Muscle of leg (tissue), 11 donors: ENCODE measurements around the gene UBASH3A. TPM values are rescaled to one million over a fixed set of nuclear protein-coding genes. Genes with fewer than 3 reads are reported as not detected.

Experiments
- DNase-seq: peaks from one replicate; pipeline ENCODE4 v3.0.0; 2013
- H3K27ac ChIP-seq: one replicate; pipeline ENCODE4 v1.5.1; 2013; ENCODE audit warnings: mild to moderate bottlenecking, low read length, control low read depth
- H3K27me3 ChIP-seq: one replicate; pipeline ENCODE4 v1.6.1; 2013; ENCODE audit warnings: low read length; ENCODE audit not compliant: control insufficient read depth, insufficient read depth
- H3K36me3 ChIP-seq: one replicate; pipeline ENCODE4 v1.6.1; 2013; ENCODE audit warnings: low read length; ENCODE audit not compliant: control insufficient read depth, insufficient read depth
- H3K4me1 ChIP-seq: one replicate; pipeline ENCODE4 v1.6.1; 2013; ENCODE audit warnings: low read length; ENCODE audit not compliant: control insufficient read depth, insufficient read depth
- H3K4me3 ChIP-seq: one replicate; pipeline ENCODE4 v1.5.1; 2013; ENCODE audit warnings: low read length, control low read depth
- H3K9me3 ChIP-seq: replicated peaks from 2 replicates; pipeline ENCODE4 v1.6.1; 2013; ENCODE audit warnings: low read depth, low read length; ENCODE audit not compliant: control insufficient read depth
- WGBS: methylation state at CpG from one replicate; pipeline ENCODE4 v1.1.5; 2013; ENCODE audit warnings: missing lambda C conversion rate; ENCODE audit not compliant: insufficient coverage; 5-methylcytosine and 5-hydroxymethylcytosine counted together
- polyA plus RNA-seq, 8 donors: library from polyadenylated mRNA; unstranded; fragments of 120-200 nt; gene quantifications; one replicate each; pipeline versions ENCODE4 v1.2.1 to v1.2.3, GENCODE V29; 2013; ENCODE audit warnings: inconsistent platforms in 1 of 8, low replicate concordance in 1 of 8; ENCODE audit not compliant: insufficient read length in 8 of 8, insufficient read depth in 1 of 8
- total RNA-seq: library from RNA; stranded (reverse); fragments of 120-200 nt; gene quantifications from one replicate; pipeline ENCODE4 v1.2.4, GENCODE V29; 2013

UBASH3A gene
- total and polyA plus RNA-seq, 9 donors, result 0.04 to 0.09 (median 0.08) TPM; not detected in 5

DNA sequence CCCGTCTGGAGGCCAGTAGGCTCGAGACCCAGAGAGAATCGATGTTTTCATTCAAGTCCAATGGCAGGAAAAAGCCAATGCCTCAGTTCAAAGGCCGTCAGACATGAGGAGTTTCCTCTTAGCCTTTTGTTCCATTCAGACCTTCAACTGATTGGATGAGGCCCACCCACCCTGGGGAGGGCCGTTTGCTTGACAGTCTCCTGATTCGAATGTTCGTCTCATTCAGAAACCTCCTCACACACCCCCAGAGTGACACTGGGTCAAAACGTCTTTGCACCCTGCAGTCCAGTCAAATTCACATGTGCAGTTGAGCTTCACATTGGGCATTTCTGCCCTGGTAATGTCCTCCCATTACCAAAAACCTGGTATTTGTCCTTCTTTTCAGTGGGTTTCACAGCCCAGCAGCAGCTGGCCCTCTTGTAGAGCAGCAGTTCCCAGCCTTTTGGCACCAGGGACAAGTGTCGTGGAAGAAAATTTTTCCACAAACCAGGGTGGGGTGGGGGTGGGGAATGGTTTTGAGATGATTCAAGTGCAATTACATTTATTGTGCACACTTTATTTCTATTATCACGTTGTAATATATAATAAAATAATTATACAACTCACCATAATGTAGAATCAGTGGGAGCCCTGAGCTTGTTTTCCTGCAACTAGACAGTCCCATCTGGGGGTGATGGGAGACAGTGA, 52.2 kb downstream of the UBASH3A start:
- WGBS, result 90% methylated on average over 8 of the region's 10 CpGs
- H3K36me3 ChIP-seq, result no peaks in the 10 kb centered on the region
- H3K27ac ChIP-seq, result no peak overlapping the region
- no peaks in the 10 kb centered on the region for H3K9me3 ChIP-seq
- no peak for DNase-seq
- H3K4me1 ChIP-seq, result peaks cover 32% of the 10 kb centered on the region
- H3K4me3 ChIP-seq, result no peak overlapping the region
- H3K27me3 ChIP-seq, result peaks cover 4% of the 10 kb centered on the region

DNA sequence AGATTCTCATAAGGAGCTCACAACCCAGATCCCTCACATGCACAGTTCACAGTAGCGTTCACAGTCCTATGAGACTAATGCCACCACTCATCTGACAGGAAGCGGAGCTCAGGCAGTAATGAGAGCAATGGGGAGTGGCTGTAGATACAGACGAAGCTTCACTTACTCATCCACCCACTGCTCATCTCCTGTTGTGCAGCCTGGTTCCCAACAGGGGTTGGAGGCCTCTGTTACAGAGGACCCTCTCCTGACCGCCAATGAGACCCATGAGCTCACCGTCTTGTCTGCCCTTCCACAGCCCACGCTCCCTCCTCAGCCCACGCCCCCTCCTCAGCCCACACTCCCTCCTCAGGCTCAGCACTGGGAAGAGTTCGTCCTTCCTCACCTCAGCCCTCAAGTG, 52.8 kb downstream of the UBASH3A start:
- Histone ChIP-seq H3K27ac (no peak overlapping the region), H3K4me3 (no peak overlapping the region)
- WGBS, result 73% methylated on average over 5 of the region's 8 CpGs

DNA sequence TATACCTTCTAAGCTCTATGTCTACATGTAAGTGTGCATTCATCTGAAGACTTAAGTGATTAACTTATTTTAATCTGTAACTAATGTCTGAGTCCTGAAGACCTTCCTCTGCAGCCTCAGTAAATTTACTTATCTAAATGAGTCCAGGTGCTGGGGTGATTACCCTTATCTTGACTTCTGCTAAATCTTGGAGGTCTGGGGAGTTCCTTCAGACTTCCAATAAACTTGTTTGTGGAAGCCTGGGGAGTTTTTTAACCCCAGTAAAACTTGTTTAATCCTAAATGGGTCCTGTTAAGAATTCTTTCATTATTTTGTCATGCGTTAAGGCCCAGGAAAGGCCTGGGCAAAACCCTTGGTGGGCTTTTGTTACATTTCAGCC, 55.4 kb downstream of the UBASH3A start:
- Histone ChIP-seq H3K9me3 (no peaks in the 10 kb centered on the region), H3K36me3 (no peaks in the 10 kb centered on the region), H3K27ac (no peak overlapping the region), H3K27me3 (peaks cover 3% of the 10 kb centered on the region), H3K4me1 (peaks cover 14% of the 10 kb centered on the region), H3K4me3 (no peak overlapping the region)
- DNase-seq, result no peak
- no CpG with 5 or more reads among the region's 1 CpG for WGBS

More for the DNA sequence above, 52.8 kb downstream of the UBASH3A start:
- H3K4me1 ChIP-seq, result peaks cover 32% of the 10 kb centered on the region
- no peaks in the 10 kb centered on the region for H3K9me3 ChIP-seq
- no peaks in the 10 kb centered on the region for H3K36me3 ChIP-seq
- DNase-seq, result no peak
- peaks cover 4% of the 10 kb centered on the region for H3K27me3 ChIP-seq

DNA sequence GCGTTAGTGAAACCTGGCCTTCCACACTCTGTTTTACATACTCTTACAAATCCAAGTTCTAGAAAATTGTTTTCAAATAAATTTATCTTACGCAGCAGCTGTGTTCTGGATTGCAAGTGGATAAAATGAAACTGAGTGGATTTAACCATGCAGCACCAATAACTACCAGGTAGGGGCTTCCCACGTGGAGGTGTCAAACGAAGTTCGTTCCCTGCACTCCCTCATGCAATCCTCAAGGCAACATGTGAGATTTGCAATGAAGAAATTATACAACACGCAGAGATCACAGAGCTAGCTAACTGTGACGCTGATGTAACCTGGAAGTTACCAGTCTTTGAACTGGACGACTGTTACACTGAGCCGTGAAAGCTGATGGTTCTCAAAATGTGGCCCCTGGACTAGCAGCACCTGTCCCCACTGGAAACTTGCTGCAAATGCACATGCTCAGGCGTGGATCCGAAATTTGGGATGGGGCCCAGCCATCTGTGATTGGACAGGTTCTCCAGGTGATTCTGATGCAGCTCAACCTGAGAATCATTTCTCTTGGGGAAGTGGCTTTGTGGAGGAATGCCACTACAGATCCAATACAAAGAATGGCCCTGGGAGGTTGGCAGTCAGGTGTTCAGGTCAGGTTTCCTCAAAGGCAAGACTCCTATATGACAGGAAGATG, 56.0 kb downstream of the UBASH3A start:
- Histone ChIP-seq H3K4me1 (peaks cover 16% of the 10 kb centered on the region), H3K4me3 (no peak overlapping the region), H3K27ac (no peak overlapping the region), H3K9me3 (no peaks in the 10 kb centered on the region), H3K36me3 (no peaks in the 10 kb centered on the region), H3K27me3 (peaks cover 2% of the 10 kb centered on the region)
- DNase-seq, result no peak
- 71% methylated on average over 7 of the region's 11 CpGs for WGBS

DNA sequence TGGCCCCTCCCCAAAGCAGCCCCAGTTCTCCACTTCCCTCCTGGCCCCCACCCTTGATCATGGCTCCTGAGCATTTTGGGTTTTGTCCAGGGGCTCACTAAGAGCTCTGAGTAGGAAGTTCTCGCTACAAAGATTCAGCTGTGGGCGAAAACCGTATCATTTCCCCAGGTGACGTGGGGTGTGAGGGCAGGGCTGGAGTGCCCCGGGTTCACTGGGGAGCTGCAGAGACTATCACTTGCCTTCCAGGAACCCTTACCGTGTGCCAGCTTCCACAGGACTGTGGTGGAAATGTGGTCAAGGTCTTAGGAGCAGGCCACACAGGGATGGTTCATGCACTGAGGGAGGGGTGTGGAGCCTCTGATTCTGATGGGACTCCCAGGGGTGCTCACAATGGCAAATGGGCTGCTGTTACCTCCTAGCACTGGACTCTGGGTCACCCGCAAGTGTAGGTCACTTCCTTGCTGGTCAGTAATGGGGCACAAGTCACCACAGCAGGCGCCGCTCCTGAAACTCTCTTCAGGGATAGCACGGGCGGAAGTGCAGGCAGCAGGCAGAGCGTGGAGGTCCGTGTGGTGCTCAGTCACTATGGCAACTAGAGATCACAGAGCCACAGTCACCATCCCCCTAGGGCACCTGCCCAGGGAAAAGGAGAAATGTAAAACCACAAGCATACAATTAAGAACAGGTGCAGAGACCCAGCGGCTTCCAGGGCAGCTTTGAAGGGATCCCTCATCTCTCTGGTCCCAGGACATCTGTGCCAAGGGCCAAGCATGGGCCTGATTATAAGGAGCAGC, 56.9 kb downstream of the UBASH3A start:
- DNase-seq, result no peak
- Histone ChIP-seq H3K4me1 (peaks cover 16% of the 10 kb centered on the region), H3K36me3 (no peaks in the 10 kb centered on the region), H3K27ac (no peak overlapping the region), H3K4me3 (no peak overlapping the region), H3K9me3 (no peaks in the 10 kb centered on the region), H3K27me3 (no peaks in the 10 kb centered on the region)
- WGBS, result 50% methylated on average over 13 of the region's 14 CpGs

DNA sequence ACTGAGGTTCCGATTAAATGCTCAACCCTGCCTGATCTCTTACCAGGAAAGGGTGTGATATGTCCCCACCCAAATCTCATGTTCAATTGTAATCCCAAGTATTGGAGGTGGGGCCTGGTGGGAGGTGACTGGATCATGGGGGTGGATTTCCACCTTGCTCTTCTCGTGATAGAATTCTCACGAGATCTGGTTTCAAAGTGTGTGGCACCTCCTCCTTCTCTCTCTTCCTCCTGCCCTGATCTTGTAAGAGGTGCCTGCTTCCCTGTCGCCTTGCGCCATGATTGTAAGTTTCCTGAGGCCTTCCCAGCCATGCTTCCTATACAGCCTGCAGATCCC, 57.5 kb downstream of the UBASH3A start:
- Histone ChIP-seq H3K4me3 (no peak overlapping the region), H3K27ac (no peak overlapping the region), H3K9me3 (no peaks in the 10 kb centered on the region), H3K36me3 (no peaks in the 10 kb centered on the region), H3K4me1 (peaks cover 18% of the 10 kb centered on the region), H3K27me3 (no peaks in the 10 kb centered on the region)
- WGBS, result no CpG with 5 or more reads among the region's 5 CpGs
- no peak for DNase-seq

DNA sequence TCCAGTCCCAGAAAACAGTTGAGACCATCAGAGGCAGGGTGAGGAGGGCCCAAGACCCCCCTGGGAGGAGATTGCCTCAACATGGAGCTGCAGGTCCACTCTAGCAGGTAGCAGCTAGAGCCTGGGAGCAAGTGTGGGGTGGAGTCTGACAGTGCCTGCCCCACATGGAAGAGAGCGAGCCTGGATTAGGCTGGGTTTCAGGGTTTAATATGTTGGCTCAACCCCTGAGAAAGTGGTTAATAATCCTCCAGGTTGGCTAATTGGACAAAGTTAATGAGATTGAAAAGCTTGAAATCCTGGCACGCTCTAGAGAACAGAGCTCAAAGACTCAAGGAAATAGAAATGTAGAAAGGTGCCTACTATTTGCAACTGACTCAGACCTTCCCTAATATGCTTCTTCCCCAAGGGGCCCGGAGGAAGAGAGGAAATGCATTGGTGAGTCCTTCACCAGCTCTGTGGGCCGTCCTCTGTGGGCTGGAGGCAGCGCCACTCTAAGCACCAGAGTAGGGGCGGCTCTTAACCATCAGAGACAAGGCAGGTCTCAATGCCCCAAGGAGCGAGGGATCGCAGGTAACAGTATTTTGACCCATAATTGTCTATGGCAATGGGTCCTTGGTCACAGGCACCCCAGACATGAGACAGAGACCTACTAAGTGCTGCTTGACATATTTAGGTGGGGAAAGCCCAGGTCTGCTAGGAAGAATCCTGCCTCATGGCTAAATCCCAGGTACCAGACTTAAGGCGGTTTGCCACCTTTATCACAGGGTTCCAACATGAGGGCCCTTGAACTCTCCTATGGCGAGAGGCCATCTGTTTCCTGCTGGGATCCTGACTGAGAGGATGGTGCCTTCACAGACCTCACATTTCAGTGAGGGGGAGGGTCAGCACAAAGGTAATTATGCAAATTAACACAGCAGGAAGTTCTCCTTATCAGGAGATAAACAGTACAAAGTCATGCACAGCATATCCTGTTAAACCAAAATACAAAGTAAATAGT, 58.5 kb downstream of the UBASH3A start:
- WGBS, result 88% methylated on average over 9 of the region's 10 CpGs

DNA sequence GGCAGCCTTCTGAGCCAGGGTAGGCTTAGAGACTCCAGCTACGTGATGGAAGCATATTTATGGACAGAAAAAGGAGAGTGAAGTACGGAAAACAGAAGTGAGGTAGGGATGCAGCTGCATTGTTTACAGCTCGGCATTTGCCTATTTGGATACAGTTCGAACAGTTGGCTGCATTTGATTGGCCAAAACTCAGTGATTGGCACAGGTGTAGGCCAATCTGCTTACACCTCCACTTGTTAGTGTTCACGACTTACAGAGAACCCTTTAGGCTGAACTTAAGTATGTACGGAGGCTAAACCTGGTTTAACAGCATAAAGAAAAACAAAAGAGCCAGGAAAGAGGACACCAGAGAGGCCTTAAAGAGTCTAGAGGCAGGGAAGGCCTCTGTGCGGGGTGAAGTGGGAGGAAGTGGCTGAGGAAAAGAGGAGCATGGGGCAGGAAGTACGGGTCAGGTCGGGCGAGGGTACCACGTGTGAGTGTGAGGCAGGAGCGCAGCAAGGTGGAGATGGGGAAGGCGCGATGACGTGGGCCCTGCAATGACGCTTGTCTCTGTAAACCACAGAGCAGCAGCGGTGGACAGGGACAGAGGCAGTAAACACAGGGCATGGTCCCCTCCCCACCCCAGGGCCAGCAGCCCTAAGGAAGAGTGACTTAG, 60.3 kb downstream of the UBASH3A start:
- Histone ChIP-seq H3K4me1 (peaks cover 28% of the 10 kb centered on the region), H3K4me3 (no peak overlapping the region), H3K36me3 (no peaks in the 10 kb centered on the region), H3K27me3 (no peaks in the 10 kb centered on the region), H3K9me3 (no peaks in the 10 kb centered on the region), H3K27ac (no peak overlapping the region)
- peak; percentile 71 for DNase-seq
- 63% methylated on average over 11 of the region's 17 CpGs for WGBS

More for the DNA sequence above, 58.5 kb downstream of the UBASH3A start:
- H3K36me3 ChIP-seq, result no peaks in the 10 kb centered on the region
- no peaks in the 10 kb centered on the region for H3K9me3 ChIP-seq
- H3K27me3 ChIP-seq, result no peaks in the 10 kb centered on the region
- H3K27ac ChIP-seq, result no peak overlapping the region
- H3K4me3 ChIP-seq, result no peak overlapping the region
- DNase-seq, result no peak
- H3K4me1 ChIP-seq, result peaks cover 25% of the 10 kb centered on the region

DNA sequence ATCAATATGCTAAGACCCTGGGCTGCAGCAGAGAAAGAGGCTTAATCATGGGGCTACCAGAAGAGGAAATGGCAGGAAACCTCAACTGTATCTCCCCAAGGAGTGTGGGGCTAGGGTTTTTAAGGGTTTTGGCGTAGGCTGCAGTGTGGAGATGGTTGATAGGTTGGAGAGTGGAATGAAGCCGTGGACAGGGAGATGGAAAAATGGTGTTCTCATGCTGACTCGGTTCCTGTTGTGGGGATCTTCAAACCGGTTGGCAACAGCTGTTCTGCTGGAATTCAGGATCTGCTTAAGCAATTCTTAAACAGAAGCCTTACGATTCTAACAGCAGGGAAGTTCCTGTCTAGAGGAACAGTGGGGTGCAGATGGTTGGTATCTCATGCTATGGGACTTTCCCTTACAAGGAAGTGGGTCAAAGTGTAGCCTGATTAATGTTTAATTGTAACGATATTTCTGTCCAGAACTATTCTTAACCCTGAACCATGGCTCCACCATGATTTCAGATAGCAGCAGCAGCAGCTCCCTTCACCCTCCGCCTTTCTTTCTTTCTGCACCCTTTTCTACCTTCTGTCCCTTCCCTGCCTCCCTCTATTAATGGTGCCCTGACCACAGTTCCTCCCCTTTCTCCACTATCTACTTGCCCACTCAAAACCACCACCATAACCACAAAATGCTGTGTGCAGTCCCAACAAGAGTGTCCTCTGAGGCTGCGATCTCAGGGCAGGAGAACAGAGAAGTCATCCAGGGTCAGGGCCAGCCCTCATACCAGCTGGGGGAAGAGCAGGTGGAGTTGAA, 61.5 kb downstream of the UBASH3A start:
- DNase-seq, result peak; percentile 75
- H3K9me3 ChIP-seq, result no peaks in the 10 kb centered on the region
- WGBS, result 54% methylated on average over 6 of the region's 8 CpGs
- no peaks in the 10 kb centered on the region for H3K36me3 ChIP-seq
- peaks cover 28% of the 10 kb centered on the region for H3K4me1 ChIP-seq
- H3K27me3 ChIP-seq, result no peaks in the 10 kb centered on the region
- no peak overlapping the region for H3K4me3 ChIP-seq
- no peak overlapping the region for H3K27ac ChIP-seq
